Stimulated activated CD4-positive, alpha-beta T cell treated with anti-CD3 and anti-CD28 coated beads, Interleukin-12 subunit alpha, Interleukin-12 subunit beta, amount 100 ng/mL, for 4 hours (primary cell): ENCODE data around the gene FIZ1.
"Not testable (repeated sequence)": the region's sequence is repeated elsewhere in the genome, so short reads cannot be mapped to it uniquely, and the experiment has no call there.

Experiments
- DNase-seq: peaks from one replicate; pipeline ENCODE4 v3.0.0-alpha.2; 2020

The FIZ1 gene

DNA sequence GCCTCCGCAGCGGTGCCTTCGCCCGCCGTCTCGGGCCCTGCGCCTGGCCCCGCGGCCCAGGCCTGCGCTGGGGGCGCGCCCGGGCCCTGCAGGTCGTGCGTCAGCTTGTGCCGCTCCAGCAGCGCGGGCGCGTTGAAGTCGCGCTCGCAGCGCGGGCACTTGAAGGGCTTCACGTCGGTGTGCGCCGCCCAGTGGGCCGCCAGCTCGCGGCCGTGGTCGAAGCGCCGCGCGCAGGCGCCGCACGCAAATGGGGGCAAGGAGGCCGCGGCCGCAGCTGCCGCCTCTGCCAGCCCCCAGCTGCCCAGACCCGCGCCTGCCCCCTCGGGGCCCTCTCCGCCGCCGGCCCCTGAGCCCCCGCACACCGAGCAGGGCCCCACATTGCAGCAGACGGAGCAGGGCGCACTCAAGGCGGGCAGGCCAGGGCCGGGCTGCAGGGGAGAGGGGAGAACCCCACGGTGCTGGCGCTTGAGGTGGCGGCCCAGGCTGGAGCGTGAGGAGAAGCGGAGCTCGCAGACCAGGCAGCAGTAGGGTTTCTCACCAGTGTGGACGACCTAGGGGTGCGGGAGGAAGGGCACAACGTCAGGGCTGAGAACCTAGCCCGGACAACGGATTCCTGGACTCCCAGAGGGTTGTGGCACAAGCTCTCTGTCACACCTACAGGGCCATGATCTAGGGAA is 6.1 kb downstream of the FIZ1 start:
- DNase-seq, result no peak

GRCh38 chr19:55592391-55593090 is 6.8 kb downstream of the FIZ1 start:
- DNase-seq, result no peak

- DNase-seq, result no peak
Measured at GRCh38 chr19:55591555-55591954, 7.8 kb downstream of the FIZ1 start.

GRCh38 chr19:55590617-55591016 is 8.7 kb downstream of the FIZ1 start:
- DNase-seq, result no peak

GRCh38 chr19:55590109-55590508 is 9.2 kb downstream of the FIZ1 start:
- DNase-seq, result no peak

DNA sequence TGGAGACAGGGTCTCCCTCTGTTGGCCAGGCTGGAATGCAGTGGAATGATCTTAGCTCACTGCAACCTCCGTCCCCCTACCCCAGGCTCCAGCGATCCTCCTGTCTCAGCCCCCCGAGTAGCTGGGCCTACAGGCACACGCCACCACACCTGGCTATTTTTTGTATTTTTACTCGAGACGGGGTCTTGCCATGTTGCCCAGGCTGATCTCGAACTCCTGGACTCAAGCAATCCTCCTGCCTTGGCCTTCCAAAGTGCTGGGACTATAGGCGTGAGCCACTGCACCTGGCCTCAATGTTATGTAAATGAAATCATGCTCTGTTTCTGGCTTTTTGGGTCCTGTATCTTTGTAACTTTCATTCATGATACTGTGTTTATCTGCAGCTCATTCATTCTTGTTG is 10.6 kb downstream of the FIZ1 start:
- no peak for DNase-seq

DNA sequence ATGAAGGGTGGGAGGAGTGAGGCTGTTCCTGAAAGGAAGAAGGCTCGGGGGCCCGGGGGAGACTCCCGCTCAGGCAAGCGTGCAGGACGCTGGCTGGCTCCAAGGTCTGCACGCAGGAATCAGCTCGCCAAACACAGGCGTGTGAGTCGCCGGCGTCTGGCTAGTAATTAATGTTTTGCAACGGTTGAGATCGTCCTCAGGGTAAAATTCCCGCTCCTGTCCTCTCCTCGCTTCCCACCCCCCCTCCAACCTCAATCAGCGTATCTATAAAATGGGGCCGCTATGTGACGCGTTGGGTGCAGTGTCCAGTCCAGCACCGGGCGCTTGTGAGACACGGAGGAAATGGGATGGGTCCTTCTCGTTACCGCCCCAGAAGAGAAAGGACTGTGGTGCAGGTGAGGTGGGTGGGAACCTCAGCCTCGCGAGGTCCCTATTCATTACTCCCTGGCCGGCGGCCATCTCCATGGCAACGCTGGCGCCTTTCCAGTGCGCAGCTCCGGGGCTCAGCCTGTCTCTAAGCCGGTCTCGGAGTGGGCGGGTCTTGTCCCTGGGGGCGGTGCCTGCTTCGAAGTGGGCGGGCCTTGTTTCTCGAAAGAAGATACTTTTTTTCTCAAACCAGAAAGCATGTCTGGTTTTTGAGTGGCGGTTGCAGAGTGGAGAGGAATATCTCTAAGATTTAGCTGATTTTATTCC is 12.2 kb downstream of the FIZ1 start:
- DNase-seq, result peak; percentile 91

DNA sequence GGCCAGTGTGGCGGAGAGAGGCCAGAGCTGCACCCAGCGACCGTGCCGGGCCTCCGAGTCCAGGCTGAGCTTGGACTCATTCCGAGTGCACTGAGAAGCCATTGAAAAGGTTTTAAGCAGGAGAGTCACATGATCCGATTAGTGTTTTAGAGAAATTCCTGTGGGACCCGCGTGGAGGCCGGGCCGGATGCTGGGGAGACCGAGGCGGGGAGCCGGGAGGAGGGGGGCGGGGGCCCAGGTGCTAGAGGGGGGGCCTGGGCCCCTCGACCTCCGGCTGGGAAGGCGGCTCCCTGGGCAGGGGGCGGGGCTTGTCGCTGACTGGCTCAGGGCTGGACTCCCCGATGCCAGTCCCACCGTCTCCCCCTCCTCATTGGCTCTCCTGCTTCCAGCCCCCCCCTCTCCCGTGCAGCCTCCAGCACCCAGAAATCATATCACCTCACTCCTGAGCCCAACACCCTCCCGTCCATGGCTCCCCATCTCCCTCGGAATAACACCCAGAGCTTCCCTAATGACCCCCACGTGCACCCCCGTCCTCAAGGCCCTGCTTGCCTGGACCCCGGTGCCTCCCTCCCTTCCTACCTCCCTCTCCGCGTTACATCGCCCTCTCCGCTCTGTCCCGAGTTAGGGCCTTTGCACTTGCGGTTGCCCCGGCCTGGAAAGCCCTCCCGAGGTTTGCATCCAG is 13.5 kb downstream of the FIZ1 start:
- DNase-seq, result peak; percentile 62

DNA sequence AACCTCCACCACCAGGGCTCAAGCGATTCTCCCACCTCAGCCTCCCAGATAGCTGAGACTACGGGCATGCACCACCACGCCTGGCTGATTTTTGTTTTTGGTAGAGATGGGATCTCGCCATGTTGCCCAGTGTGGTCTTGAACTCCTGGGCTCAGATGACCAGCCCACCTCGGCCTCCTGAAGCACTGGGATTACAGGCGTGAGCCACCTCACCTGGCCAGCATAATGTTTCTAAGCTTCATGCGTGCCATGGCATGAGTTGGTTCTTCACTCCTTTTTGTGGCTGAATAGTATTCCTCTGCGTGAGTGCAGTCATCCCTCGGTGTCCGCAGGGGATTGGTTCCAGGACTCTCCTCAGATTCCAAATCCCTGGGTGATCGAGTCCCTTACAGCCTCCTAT is 14.4 kb downstream of the FIZ1 start:
- DNase-seq, result no peak

DNA sequence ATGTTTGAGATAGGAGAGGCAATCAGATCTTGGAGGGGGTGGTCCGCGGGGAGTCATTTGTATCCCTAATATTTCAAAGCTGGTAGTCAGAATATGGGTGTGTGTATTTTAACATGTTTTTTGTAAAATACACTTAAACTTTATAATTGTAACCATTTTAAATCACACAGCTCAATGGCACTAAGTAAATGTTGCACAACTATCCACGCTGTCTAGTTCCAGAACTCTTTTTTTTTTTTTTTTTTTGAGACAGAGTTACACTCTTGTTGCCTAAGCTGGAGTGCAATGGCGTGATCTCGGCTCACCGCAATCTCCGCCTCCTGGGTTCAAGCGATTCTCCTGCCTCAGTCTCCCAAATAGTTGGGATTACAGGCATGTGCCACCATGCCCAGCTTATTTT is 15.4 kb downstream of the FIZ1 start:
- not testable (repeated sequence) for DNase-seq

- not testable (repeated sequence) for DNase-seq
Measured at GRCh38 chr19:55582284-55582683, 17.0 kb downstream of the FIZ1 start.

GRCh38 chr19:55581823-55582223 is 17.5 kb downstream of the FIZ1 start:
- DNase-seq, result no peak

DNA sequence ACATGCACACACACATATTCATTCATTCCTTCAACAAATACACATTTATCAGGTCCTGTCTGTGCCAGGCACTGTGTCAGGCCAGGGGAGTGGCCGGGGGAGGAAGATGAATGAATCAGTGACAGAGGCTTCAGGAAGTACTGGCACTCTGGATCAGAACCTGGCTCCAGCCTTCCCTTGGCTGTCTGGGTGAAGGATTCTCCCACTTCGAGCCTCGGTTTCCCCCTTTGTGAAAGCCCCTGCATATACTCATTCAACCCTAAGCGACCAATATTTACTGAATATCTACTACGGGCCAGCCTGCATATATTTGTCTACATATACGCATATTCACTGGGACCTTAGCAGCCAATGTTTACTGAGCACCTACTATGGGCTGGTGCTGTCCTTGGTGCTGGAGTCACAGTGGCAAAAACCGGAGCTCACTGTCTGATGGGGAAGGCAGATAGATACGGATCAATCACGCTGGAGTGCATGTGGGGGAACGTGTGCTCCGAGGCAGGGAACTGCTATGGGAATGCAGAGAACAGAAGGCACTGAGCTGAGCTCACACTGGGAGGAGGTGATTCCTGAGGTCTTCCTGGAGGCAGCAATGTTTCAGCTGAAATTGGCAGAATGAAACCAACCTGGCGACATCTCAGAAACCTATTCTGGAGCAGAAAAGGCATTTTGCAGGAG is 18.0 kb downstream of the FIZ1 start:
- DNase-seq, result no peak

DNA sequence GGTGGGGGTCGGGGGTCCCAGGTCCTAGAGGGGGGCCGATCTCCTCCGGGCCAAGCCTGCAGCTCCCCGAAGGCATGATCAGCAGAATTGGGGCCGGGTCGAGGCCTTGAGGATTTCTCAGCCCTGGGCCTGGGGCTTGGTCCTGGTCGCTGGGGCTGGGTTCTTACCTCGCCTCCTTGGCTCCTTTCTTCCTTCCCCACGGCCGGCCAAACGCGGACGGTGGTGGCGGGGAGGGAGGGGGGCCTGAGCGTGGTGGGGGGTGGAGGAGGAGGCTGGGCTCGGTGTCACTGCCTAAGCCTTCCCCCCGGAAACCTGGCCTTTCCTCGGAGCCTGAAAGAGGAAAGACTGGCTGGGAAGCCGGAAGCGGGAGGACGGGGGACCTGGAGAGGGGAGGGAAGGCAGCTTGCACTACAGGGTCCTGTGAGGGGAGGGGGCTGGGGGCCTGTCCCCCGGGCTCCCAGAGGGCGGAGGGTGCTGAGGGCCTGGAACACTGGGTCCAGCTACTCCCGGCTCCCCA is 18.6 kb downstream of the FIZ1 start, which contains the start of gene ZNF579:
Gene ZNF579 (minus strand): TSS at position 221 of the 517 bp plus-strand sequence. CDS start 1,209 bp downstream, outside the sequence.
- DNase-seq, result peak; percentile 78

- DNase-seq, result no peak
Measured at GRCh38 chr19:55579766-55580621, 19.3 kb downstream of the FIZ1 start.

DNA sequence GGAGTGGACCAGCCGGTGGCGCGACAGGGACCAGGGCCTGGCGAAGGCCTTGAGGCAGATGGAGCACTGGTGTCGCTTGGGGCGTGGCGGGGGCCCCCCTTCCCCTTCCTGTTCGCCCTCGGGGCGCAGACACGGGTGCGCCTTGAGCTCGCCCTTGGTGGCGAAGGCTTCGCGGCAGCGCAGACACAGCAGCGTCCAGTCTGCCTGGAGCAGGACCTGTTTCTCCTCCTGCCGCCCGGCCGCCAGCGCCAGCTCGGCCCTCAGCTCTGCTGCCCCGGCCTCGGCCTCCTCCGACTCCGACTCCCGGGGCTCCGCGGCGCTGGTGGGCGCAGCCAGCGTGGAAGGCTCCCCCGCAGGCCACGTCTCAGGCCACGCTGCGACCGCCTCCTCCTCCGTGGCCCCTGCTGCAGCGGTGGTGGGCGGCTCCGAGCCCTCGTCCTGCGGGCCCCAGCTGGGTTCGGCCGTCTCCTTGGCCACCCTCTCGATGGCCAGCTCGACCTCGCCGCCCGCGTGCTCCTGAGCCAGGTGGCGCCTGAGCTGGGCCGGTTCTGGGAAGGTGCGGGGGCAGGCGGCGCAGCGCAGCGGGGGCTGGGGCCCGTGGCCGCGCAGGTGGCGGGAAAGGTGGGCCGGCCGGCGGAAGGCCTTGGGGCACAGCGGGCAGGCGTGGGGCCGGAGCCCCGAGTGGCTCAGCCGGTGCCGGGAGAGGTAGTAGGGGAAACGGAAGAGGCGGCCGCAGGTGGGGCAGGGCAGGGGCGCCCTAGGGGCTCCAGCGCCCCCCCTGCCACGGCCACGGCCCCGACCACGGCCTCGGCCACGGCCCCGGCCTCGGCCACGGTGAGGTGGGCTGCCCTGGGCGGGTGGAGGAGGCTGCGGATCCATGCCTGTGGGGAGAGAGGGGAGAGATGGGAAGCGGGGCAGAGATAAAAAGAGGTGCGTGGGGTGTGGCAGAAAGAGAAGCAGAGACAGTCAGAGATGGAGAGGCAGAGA is 20.3 kb downstream of the FIZ1 start:
- DNase-seq, result no peak

- no peak for DNase-seq
Measured at GRCh38 chr19:55578031-55578760, 21.1 kb downstream of the FIZ1 start.

DNA sequence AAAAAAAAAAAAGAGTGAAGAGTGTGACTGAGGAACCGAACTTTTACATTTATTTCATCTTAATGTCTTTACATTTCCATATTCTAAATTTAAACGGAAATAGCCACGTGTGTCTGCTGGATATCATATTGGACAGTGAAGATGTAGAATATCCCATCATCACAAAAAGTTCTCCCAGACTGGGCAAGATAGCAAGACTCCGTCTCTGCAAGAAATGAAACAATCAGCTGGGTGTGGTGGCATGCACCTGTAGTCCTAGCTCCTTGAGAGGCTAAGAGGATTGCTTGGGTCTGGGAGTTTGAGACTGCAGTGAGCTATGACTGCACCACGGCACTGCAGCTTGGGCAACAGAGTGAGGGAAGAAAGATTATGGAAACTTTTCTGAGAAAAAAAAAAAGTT is 22.6 kb downstream of the FIZ1 start:
- DNase-seq, result no peak

DNA sequence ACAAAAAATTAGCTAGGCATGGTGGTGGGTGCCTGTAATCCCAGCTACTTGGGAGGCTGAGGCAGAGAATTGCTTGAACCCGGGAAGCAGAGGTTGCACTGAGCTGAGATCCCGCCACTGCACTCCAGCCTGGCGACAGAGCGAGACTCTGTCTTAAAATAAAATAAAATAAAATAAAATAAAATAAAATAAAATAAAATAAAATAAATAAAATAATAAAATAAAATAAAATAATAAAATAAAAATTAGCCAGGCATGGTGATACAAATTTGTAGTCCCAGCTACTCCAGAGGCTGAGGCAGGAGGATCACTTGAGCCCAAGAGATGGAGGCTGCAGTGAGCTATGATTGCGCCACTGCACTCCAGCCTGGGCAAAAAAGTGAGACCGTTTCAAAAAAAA is 25.4 kb downstream of the FIZ1 start:
- DNase-seq, result not testable (repeated sequence)
